Memory B cell (primary cell): ENCODE results near the gene CACTIN.

Experiments
- ATAC-seq: fragments of 150-1000 bp; cut with Tn5 transposase; 2 replicates; pipeline ENCODE4 v1.10.0; 2021; ENCODE audit warnings: low read depth, mild to moderate bottlenecking, moderate library complexity
- DNase-seq, 2 donors: peaks; one replicate each; pipeline ENCODE4 v3.0.0; 2022; ENCODE audit warnings: low spot score in 2 of 2
- H3K27ac Mint-ChIP-seq: one replicate; pipeline ENCODE4 v1.8.0; 2022; ENCODE audit warnings: mild to moderate bottlenecking, moderate library complexity, mixed read lengths
- H3K27me3 Mint-ChIP-seq: one replicate; pipeline ENCODE4 v1.8.0; 2022; ENCODE audit warnings: mixed read lengths
- H3K36me3 Mint-ChIP-seq: one replicate; pipeline ENCODE4 v1.8.0; 2022; ENCODE audit warnings: mild to moderate bottlenecking, mixed read lengths
- H3K4me1 Mint-ChIP-seq: one replicate; pipeline ENCODE4 v1.8.0; 2022; ENCODE audit warnings: mixed read lengths
- H3K4me3 Mint-ChIP-seq: one replicate; pipeline ENCODE4 v1.8.0; 2022; ENCODE audit warnings: mild to moderate bottlenecking, moderate library complexity, mixed read lengths
- H3K9me3 Mint-ChIP-seq: one replicate; pipeline ENCODE4 v1.8.0; 2022; ENCODE audit warnings: mixed read lengths

CACTIN gene

DNA sequence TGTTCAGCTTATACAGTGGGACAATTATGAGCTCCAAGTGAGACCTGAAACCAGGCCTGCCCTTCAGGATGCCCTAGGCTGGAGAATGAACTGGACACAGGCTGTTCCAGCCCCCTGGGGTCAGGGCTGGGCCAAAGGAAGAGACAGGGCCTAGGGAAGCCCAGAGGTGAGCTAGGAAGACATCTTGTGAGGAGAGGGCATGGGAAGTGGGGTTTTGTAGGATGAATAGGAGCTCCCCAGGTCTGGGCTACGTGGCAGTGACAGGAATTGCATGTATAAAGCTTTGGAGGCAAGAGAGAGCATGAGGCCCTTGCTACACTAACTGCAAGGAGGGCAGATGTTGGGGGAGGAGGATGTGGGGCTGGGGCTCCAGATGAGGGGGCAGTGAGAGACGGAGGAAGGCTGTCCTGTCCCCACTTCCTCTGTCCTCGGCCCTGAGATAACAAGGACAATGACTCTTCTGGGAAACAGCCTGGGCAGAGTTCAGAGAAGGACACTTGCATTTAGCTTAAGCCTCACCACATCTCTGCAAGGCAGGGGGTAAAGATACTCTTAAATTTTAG is 18.4 kb downstream of the CACTIN start:
- Mint-ChIP-seq H3K9me3 (no peaks in the 10 kb centered on the region), H3K4me1 (peaks cover 10% of the 10 kb centered on the region), H3K27ac (no peak overlapping the region), H3K27me3 (peaks cover 9% of the 10 kb centered on the region), H3K4me3 (no peak overlapping the region), H3K36me3 (peaks cover 4% of the 10 kb centered on the region)
- DNase-seq (no peak), ATAC-seq (no peak)

DNA sequence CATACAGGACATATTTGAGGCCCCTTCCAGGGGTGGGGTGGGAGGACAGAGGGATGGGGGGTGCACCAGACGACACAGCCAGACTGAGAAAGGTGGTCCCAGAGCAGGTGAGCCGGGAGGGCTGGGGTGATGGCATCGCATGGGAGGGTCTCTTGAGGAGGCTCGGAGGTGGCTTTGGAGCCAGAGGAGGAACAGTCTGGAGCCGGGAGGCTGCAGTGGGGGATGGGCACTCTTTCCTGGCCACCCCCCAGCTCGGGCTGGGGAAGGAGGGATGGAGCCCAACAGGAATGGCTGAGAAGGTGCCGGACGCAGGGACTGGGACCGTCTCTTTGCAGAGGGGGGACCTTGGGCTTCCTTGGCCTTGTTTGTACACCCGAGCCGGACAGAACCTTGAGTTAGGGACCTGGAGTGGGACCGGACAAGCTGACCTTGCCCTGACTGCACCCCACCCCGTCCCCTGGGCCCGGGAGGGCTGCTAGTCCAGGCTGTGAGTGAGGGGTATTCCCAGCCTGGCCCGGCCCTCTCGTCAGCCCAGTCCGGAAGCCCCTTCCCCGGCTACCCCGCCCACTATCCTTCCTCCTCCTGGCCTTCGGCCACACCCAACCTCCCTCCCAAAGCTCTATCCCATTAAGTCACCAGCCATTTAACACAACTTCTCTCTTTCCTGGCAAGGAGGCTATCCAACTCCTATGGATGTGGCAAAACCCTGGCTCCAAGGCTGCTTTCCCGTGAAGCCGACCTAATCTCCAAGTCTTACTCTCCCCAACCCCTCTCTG is 19.1 kb downstream of the CACTIN start:
- Mint-ChIP-seq H3K27ac (no peak overlapping the region), H3K4me1 (peaks cover 10% of the 10 kb centered on the region), H3K4me3 (peak overlapping the region; percentile 61), H3K36me3 (peaks cover 4% of the 10 kb centered on the region), H3K27me3 (peaks cover 9% of the 10 kb centered on the region), H3K9me3 (no peaks in the 10 kb centered on the region)
- ATAC-seq (no peak), DNase-seq (no peak)

- no peaks in the 10 kb centered on the region for H3K9me3 Mint-ChIP-seq
- no peak within 1 kb of the TSS for H3K27ac Mint-ChIP-seq
- ATAC-seq (peak; percentile 57), DNase-seq (peak; percentile 37 to 67)
- H3K4me3 Mint-ChIP-seq, result peak within 1 kb of the TSS; percentile 61
- peaks cover 9% of the 10 kb centered on the region for H3K27me3 Mint-ChIP-seq
- H3K4me1 Mint-ChIP-seq, result peaks cover 10% of the 10 kb centered on the region
- peaks cover under 1% of the 10 kb centered on the region for H3K36me3 Mint-ChIP-seq
Measured at GRCh38 chr19:3606690-3607289, 19.8 kb downstream of the CACTIN start, which contains the start of gene TBXA2R. TBXA2R (minus strand) TSS chr19:3606875; CDS start chr19:3600634, 6,241 bp downstream.

DNA sequence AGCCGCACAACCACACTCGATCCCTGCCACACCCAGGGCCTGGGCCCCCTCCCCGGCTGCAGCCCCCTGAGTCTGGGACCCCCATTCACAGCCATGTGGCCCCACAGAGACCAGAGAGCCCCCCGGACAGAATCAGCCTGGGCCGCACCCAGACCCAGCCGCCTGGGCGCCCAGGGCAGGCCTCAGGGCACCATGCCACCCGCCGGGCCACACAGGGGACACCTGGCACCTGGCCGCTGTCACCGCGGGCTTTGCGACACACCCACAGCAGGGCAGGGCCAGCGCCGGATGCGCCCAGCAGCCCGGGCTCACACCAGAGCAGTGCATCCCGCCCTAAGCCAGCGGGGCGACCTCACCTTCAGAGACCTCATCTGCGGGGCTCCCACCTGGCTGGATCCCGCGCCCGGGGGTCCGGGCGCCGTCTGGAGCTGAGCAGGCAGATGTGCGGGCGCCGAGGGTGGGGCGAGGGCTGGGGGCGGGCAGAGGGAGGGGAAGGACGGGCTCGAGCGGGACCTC is 20.4 kb downstream of the CACTIN start:
- Mint-ChIP-seq H3K4me3 (no peak overlapping the region), H3K36me3 (no peaks in the 10 kb centered on the region), H3K27me3 (peaks cover 9% of the 10 kb centered on the region), H3K27ac (no peak overlapping the region), H3K4me1 (peaks cover 10% of the 10 kb centered on the region), H3K9me3 (no peaks in the 10 kb centered on the region)
- no peak for DNase-seq
- peak; percentile 40 for ATAC-seq

- Mint-ChIP-seq H3K9me3 (no peaks in the 10 kb centered on the region), H3K36me3 (no peaks in the 10 kb centered on the region), H3K4me1 (peaks cover 10% of the 10 kb centered on the region), H3K4me3 (no peak overlapping the region), H3K27me3 (peaks cover 9% of the 10 kb centered on the region), H3K27ac (no peak overlapping the region)
- DNase-seq, result no peak
- ATAC-seq, result no peak
Measured at GRCh38 chr19:3605770-3606169, 20.8 kb downstream of the CACTIN start.

DNA sequence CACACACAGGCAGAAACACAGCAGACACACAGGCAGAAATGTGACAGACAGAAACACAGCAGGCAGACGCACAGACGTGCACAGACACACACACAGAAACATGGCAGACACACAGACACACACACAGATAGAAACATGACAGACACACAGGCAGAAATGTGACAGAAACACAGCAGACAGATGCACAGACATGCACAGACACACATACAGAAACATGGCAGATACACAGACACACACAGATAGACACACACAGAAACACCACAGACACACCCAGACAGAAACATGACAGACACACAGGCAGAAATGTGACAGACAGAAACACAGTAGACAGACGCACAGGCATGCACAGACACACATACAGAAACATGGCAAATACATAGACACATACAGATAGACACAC is 21.2 kb downstream of the CACTIN start:
- Mint-ChIP-seq H3K27me3 (peaks cover 9% of the 10 kb centered on the region), H3K4me3 (no peak overlapping the region), H3K27ac (no peak overlapping the region), H3K36me3 (no peaks in the 10 kb centered on the region), H3K9me3 (no peaks in the 10 kb centered on the region), H3K4me1 (peaks cover 10% of the 10 kb centered on the region)
- no peak for ATAC-seq
- no peak for DNase-seq

DNA sequence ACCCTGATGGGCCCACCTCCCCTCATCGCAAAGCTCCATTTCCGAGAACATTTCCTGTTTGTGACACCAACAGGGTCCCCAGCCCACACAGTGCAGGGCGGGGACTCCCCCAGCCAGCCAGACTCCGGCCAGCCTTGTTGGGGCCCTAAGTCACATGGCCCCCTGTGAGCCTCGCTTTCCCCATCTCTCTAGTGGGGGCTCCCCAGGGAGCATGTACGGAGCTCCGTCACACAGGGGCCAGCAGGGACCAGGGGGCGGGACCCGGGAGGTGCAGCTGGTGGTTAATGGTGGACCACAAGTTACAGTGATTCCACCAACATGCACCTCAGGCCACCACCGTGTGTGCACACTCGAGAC is 21.6 kb downstream of the CACTIN start:
- H3K9me3 Mint-ChIP-seq, result no peaks in the 10 kb centered on the region
- ATAC-seq, result peak; percentile 54

GRCh38 chr19:3604227-3604986 is 22.2 kb downstream of the CACTIN start:
- ATAC-seq (peak; percentile 12), DNase-seq (no peak)
- Mint-ChIP-seq H3K4me3 (no peak overlapping the region), H3K36me3 (no peaks in the 10 kb centered on the region), H3K9me3 (no peaks in the 10 kb centered on the region), H3K4me1 (peaks cover 10% of the 10 kb centered on the region), H3K27ac (no peak overlapping the region), H3K27me3 (peaks cover 9% of the 10 kb centered on the region)

More for the DNA sequence above, 21.6 kb downstream of the CACTIN start:
- DNase-seq, result no peak
- H3K27me3 Mint-ChIP-seq, result peaks cover 9% of the 10 kb centered on the region
- H3K4me3 Mint-ChIP-seq, result no peak overlapping the region
- no peaks in the 10 kb centered on the region for H3K36me3 Mint-ChIP-seq
- peaks cover 10% of the 10 kb centered on the region for H3K4me1 Mint-ChIP-seq
- H3K27ac Mint-ChIP-seq, result no peak overlapping the region

GRCh38 chr19:3603121-3603811 is 23.3 kb downstream of the CACTIN start:
- no peak overlapping the region for H3K4me3 Mint-ChIP-seq
- H3K36me3 Mint-ChIP-seq, result no peaks in the 10 kb centered on the region
- no peak for DNase-seq
- no peak for ATAC-seq
- H3K4me1 Mint-ChIP-seq, result peaks cover 10% of the 10 kb centered on the region
- no peaks in the 10 kb centered on the region for H3K9me3 Mint-ChIP-seq
- peaks cover 8% of the 10 kb centered on the region for H3K27me3 Mint-ChIP-seq
- no peak overlapping the region for H3K27ac Mint-ChIP-seq

DNA sequence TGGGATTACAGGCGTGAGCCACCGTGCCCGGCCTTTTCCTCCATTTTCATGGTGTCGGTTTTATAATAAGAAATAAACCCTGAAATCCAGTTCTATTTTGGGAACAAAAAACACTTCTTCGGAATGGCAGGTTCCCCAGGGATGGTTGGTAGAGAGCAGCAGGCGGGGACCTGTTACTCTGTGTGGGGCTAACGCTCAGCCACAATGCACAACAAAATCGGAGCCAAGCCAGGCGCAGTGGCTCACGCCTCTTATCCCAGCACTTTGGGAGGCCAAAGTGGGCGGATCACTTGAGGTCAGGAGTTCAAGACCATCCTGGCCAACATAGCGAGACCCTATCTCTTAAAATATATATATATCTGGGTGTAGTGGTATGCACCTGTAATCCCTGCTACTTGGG is 25.6 kb downstream of the CACTIN start:
- ATAC-seq (no peak), DNase-seq (no peak)
- Mint-ChIP-seq H3K27me3 (peaks cover 3% of the 10 kb centered on the region), H3K36me3 (no peaks in the 10 kb centered on the region), H3K27ac (no peak overlapping the region), H3K9me3 (no peaks in the 10 kb centered on the region), H3K4me3 (no peak overlapping the region), H3K4me1 (no peaks in the 10 kb centered on the region)

GRCh38 chr19:3599776-3600187 is 26.8 kb downstream of the CACTIN start:
- ATAC-seq (no peak), DNase-seq (no peak)
- no peaks in the 10 kb centered on the region for H3K9me3 Mint-ChIP-seq
- H3K4me3 Mint-ChIP-seq, result no peak overlapping the region
- H3K36me3 Mint-ChIP-seq, result no peaks in the 10 kb centered on the region
- H3K27me3 Mint-ChIP-seq, result peaks cover 3% of the 10 kb centered on the region
- no peak overlapping the region for H3K27ac Mint-ChIP-seq
- no peaks in the 10 kb centered on the region for H3K4me1 Mint-ChIP-seq

- no peak overlapping the region for H3K27ac Mint-ChIP-seq
- H3K4me1 Mint-ChIP-seq, result no peaks in the 10 kb centered on the region
- ATAC-seq (no peak), DNase-seq (no peak)
- H3K27me3 Mint-ChIP-seq, result peaks cover 5% of the 10 kb centered on the region
- no peak overlapping the region for H3K4me3 Mint-ChIP-seq
- no peaks in the 10 kb centered on the region for H3K9me3 Mint-ChIP-seq
- no peaks in the 10 kb centered on the region for H3K36me3 Mint-ChIP-seq
Measured at GRCh38 chr19:3595521-3596061, 31.0 kb downstream of the CACTIN start.

GRCh38 chr19:3593156-3593555 is 33.4 kb downstream of the CACTIN start:
- H3K36me3 Mint-ChIP-seq, result no peaks in the 10 kb centered on the region
- H3K4me1 Mint-ChIP-seq, result no peaks in the 10 kb centered on the region
- no peak overlapping the region for H3K27ac Mint-ChIP-seq
- no peak overlapping the region for H3K4me3 Mint-ChIP-seq
- DNase-seq (no peak), ATAC-seq (no peak)
- H3K27me3 Mint-ChIP-seq, result peaks cover 6% of the 10 kb centered on the region
- H3K9me3 Mint-ChIP-seq, result no peaks in the 10 kb centered on the region
